SKM-1 (cell line): Measurements from ENCODE around the gene ATP8B3.
"Not testable (repeated sequence)": the region's sequence is repeated elsewhere in the genome, so short reads cannot be mapped to it uniquely, and the experiment has no call there.

Experiments
- DNase-seq: peaks from one replicate; lab custom pipeline; 2025; ENCODE audit not compliant: unreplicated experiment; lab: John Stamatoyannopoulos, UW

Gene ATP8B3

GRCh38 chr19:1773184-1773583, 38.9 kb downstream of the ATP8B3 start:
- no peak for DNase-seq

GRCh38 chr19:1770866-1771576, 41.1 kb downstream of the ATP8B3 start:
- DNase-seq: no peak

DNA sequence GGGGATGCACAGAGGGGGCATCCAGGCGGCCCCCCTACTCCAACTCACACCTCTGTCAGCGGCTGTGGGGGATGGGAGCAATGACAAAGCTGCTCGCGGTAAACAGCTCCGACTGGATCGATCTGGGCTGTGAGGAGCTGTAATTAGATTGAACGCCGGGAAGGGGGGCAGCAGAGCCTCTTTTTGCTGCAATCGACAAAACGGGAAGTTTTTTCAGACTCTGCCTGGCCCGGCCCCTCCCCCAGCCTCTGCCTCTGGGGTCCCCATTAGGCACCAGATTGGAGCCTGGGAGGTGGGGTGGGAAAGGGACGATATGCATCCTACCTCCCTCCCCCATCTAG, 42.5 kb downstream of the ATP8B3 start:
- no peak for DNase-seq

GRCh38 chr19:1768918-1769644, 43.0 kb downstream of the ATP8B3 start:
- DNase-seq: no peak

DNA sequence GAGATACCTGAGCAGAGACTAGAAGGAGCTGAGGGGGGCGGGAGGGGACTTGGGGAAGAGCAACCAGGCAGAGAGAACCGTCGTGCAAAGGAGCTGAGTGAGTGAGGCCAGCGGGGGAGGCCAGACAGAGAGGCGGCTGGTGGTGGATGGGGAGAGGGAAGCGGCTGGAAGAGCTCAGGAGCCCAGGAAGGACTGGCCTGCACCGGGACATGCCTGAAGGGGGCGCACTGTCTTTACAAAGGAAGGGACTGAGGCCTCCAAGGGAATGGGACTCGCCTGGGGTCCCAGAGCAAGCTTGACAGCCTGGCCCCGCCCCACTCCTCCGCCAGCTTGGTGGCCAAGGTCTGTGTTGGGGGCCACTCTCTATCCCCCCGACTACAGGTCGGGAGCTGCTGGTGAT, 43.8 kb downstream of the ATP8B3 start:
- no peak for DNase-seq

DNA sequence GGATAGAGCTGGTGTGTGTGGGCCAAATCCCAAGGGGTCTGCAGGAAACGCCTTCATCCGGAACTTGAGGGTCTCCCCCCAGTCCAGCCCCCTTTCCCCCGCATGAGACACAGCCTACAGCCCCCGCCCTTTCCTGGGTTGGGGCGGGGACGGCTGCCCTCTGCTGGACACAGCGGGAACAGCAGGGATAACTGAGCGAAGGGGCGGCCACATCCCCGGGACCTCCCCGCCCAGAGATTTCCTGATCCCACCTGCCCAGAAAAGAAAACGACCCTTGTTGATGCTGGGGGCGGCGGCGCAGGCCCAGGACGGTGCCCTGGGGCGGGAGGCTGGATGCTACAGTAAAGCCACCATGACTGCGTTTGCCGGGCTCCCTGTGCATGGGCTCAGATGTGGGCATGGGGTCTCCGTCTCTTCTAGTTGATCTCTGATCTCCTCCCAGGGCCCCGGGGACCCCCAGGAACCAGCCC, 44.6 kb downstream of the ATP8B3 start:
- no peak for DNase-seq

DNA sequence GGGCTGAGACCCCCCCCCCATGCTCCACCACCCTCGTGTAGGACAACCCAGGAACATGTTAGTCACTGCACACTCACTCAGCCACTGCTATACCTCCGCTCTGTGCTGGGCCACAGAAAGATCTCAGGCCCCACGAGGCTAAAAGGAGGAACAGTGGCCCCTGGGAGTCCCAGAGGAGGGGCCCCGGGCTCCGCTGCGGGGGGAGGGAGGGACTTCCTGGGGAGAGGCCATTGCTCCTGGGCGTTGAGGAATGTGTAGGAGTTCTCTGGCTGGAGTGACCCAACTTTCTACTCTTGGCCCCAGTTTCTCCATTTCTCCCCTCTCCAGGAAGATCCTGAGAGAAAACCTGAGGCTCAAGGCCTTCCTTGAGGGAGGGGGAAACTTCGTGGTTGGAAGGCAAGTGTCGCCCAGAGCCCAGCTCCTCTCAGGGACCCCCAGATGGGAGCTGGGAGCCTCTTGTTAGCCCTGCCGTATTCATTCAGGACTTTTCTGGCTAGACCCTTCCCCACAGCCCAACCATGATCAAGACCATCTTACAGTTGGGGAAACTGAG, 45.2 kb downstream of the ATP8B3 start:
- no peak for DNase-seq

DNA sequence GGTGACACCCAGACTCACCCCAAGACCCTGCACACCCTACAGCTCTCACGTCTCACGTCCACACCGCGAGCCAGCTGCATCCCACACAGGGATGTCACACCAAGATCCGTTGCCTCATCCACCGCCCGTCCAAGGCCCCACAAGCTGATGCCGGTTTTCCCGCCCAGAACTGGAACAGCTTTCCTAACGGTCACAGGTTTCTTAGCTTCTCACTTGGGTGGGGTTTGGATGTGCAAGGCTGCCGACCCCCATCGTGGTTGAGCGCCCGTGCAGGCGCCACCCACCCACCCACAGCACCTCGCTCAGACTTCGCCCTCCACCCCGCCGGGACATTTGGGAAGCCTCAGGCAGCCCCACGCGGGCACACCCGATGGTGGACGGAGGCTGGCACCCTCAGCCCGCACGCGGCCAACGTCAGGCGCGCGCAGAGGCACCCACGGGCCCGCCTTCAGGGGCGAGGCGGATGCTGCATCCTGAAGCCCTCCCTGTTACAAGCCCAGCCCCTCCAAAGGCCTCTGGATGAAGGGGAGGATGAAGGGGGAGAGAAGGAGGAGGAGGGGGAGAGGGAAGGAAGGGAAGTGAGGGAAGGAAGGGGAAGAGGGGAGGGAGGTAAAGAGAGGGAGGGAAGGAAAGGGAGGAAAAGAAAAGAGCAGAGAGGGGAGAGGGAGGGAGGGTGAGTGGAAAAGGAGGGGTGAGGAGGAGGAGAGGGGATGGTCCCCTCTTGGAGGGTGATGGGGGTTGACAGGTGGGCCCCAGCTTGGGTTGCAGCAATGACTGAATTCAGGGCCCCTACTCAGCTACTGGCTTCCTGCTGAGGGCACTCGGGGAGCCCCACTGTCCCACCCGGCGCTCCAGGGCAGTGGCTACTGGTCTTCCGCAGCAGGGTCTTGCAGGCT, 45.9 kb downstream of the ATP8B3 start:
- no peak for DNase-seq

DNA sequence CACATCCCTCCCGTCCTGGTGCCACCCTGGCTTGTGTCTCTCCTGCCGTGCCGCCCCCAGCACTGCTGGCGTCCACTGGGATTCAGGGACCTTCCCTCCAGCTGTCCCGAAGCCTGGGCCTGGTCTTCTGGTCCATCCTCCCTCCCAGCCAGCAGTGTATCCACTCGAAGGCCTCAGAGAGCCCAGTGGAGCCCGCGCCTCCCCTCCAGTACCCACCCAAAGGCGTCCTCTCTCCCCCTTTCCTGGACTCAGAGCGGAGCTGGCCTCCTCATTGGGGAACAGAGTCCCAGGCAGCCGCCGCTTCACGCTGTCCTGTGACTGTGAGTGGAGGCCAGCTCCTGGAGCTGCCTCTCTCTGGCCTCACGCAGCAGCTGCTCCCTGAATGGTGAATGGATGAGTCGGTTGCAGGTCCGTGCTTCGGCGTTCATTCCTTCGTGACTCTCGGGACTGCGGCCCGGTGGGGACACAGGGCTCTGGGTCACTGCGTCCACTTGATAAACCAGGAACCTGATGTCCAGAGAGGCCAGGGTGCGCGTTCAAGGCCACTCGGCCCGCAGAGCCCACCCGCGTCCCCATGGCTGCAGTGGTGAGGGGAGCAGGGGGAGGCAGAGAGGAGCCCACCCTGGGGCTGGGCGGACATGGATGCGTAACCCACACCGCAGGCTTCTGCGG, 46.7 kb downstream of the ATP8B3 start:
- DNase-seq: no peak

DNA sequence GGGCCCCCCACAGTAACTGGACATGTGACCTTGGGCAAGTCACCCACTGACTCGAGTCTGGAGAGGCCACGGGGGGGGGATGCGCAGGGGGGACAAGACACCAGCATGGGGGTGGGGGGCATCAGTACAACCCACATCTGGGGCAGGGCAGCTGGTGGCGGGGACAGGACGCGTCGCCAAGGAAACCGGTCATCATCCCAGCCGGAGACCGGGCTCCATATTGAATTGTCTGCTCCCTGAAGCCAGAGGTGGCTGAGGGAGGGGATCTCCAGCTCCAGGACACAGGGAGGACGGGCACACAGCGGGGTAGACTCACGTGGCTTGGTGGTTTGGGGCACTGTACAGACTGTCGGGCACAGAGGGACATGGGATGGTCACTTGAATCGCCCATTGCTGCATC, 47.3 kb downstream of the ATP8B3 start:
- DNase-seq: no peak

- DNase-seq: no peak
These were observed 48.1 kb downstream of the ATP8B3 start for GRCh38 chr19:1763648-1764639.

DNA sequence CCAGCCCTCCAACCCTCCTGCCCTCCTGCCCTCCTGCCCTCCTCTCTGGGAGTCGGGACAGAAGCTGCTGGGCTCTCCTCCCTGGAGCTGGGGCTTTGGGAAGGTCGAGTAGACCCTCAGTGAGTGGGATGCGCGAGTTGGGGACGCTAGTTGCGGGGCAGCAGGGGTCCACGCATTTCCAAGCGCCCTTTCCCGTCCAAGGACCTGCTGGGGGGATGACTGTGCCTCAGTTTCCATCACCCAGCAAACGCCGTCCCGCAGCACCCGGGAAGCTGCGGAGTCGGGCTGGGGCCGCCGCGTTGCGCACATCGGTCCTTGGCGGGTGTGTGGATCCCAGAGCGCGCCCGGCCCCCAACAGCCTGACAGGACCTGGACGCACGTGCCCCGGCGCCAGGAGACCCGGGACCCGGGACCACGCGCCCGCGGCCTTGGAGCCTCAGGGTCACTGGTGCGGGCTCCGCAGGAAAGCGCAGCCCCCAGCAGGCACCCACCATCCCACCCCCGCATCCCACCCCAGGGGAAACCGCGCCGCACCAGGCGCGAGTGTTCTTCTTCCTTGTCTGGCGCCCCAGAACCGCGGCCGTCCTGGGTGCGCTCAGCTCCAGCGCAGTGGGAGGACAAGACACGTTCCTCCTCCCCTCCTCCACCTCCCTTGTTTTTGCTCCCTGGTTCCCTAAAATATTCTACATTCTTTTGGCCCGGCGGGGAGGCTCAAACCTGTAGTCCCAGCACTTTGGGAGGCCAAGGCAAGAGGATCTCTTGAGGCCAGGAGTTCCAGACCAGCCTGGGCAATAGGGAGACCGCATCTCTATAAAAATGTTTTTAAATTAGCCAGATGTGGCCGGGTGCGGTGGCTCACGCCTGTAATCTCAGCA, 49.6 kb downstream of the ATP8B3 start:
- no peak for DNase-seq

DNA sequence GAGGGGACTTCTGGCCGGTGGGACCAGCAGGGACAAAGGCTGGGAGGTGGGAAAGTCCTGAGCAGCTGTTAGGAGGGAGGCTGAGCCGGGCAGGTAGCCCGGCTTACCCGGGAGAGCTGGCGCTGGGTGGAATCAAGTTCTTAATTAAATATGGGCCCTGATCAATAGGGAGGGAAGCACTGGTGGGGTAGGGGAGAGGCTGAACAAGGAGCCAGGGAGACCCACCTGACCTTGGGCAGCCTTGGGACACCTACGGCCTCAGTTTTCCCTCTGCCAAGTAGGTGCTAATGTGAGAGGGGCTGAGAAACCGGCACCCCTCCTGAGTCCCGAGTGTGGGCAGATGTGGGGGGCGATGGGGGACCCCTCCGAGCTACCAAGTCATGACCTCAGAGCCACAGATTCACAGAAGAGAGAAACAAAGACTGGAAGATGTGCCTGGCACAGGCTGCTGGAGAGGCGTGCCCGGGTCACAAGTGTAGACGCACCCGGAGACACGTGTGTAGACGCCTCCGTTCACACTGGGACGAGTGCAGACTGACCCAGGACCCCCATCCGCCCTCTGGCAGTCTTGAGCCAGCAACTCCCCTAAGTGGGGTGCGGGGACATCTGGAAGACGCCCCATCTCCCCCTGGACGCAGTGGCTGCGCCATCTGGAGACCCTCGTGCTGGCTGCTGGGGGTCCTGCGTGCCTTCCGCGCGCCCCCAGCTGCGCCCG, 50.4 kb downstream of the ATP8B3 start:
- DNase-seq: no peak

GRCh38 chr19:1760786-1761527, 51.1 kb downstream of the ATP8B3 start:
- DNase-seq: not testable (repeated sequence)

- no peak for DNase-seq
These were observed 52.1 kb downstream of the ATP8B3 start for GRCh38 chr19:1760020-1760419.

DNA sequence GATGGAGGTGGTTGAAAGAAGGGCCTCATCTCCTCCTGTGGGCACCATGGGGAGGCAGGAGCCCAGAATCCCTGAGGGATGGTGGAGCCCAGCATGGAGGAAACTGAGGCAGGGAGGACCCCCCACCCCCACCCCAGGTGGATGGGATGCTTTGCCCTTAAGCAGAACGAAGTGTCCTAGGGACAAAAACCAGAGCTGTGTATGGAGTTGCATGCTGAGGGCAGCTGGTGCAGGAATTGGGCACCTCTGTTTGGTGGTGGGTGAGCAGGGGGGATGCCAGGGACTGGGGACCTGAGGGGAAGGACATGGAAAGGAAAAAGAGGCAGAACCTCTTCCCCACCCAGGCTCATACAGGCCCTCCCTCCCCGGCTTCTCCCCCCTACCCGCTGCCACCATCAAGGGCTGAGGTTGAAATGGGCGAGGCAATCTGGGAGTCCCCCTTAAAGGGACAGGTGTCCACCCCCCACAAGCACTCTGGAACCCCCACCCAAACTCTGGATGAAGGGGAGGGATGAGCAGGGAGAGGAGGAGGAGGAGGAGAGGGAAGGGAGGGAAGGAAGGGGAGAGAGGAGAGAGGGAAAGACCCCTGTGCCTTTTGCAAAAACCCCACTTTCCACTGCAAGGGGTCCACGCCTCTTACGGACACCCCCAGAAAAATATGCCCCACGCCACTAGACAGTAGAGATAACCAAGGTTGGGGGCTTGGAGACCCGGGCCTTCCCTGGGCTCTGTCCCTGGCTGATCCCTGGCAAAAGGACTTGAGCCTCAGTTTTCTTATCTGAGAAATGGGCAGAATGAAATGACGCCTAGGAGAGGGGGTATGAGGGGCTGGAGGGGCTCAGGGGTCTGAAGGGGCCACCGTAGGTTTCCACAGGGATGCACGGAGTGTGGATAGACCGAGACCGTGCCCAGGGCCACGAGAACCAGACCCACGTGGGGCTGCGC, 52.8 kb downstream of the ATP8B3 start:
- no peak for DNase-seq
